HG03575 (cell line): Measurements from ENCODE around the gene DIPK1A.
A peak's percentile ranks its signal among the peaks of the same experiment; 100 is the strongest.

ENCODE experiments used
- ATAC-seq: cut with Tn5 transposase; IDR thresholded peaks from one replicate; pipeline ENCODE4 v1.9.1; 2021; ENCODE audit not compliant: unreplicated experiment, insufficient number of reproducible peaks, low FRiP score; ENCODE audit errors: extremely low read depth

The DIPK1A gene

DNA sequence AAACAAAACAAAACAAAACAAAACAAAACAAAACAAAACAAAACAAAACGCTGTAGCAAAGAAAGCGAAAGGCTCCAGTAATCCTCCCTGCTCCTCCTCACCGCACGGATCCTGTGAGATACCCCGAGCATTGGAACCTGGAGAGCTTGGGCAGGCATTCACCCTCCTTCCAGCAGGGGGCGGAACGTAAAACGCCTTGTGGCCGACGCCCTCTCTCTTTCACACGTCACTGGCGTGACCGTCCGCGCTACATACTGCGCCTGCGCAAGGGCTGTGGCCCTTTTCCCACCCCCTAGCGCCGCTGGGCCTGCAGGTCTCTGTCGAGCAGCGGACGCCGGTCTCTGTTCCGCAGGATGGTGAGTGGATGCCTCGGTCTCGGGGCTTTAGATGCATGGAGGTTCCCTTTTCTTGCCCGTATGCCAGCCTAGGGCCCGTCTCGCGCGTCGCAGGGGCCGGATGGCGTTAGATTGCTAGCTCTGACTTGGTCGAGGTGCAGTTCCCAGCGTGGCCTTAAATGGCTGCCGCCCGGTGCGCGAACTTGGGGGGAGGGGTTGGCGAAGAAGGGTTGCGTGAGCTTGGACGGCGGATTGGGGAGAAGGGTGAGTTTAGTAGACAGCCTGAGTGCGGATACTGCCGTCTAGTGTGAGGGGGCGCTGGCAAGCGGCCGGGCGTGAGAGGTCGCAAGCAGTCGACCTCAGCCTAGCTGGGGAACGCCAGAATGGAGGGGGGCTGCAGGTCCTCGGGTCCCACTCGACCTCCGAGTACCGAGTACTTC is 129.3 kb downstream of the DIPK1A start, which contains the start of gene RPL5:
TSS of gene RPL5 (plus strand) at position 279 of the 775 bp plus-strand sequence. CDS start at position 354, 75 bp downstream.
- peak; percentile 87 for ATAC-seq

DNA sequence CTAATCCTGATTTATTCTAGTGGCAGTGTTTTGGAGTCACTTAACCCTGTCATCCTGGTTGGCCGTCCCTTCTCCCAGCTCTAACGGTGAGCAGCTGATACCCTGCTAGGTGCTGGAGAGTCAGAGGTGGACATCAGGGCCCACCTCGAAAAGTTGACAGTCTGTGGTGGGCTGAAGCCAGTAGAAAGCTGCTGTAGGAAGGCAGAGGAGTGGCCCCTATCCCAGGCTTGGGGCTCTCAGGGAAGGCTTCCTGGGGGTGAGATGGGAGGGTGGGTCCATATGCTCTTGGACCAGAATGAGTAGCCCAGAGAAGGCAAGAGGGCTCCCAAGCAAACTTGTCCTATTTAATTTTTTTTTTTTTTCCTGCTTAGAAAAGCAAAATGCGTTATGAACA is 129.9 kb downstream of the DIPK1A start:
- no peak for ATAC-seq

DNA sequence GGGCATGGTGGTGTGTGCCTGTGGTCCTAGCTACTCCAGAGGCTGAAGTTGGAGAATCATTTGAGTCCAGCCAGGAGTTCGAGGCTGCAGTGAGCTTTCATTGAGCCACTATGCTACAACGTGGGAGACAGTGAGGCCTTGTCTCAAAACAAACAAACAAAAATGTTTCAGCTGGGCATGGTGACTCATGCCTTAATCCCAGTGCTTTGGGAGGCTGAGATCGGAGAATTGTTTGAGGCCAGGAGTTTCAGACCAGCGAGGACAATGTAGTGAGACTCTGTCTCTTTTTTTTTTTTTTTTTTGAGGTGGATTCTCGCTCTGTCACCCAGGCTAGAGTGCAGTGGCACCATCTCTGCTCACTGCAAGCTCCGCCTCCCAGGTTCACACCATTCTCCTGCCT is 134.5 kb downstream of the DIPK1A start:
- ATAC-seq: no peak

DNA sequence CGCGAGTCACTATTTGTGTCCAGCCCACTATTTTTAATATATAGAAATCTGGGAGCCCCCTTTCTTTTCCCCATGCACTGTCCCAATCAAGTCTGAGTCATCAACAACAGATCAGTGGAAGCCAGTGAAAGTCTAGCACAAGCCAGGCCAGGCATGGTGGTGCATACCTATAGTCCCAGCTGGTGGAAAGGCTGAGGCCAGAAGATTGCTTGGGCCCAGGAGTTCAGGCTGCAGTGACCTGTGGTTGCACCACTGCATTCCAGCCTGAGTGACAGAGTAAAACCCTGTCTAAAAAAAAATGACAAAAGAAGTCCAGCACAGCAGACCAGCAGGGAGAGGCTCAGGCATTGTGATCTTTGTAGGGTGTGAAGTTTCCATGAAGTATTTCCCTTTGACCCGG is 138.4 kb downstream of the DIPK1A start:
- no peak for ATAC-seq

DNA sequence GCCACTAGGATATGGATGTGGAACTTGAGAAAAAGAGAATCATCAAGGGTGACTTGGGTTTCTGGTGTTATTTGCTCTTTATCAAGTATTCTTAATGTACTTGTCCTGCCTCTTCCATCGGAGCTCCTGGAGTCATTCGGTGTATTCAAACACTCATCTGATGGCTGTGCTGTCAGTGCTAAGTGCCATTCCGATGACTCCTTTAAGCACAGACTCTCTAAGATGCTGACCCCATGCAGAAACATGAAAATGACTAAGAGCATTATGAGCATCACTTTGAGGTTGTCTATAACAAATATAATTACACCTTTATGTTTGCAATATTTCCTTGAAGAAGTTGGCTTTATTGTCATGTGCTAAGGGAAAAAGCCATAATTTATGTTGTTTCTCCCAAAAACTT is 140.7 kb downstream of the DIPK1A start:
- no peak for ATAC-seq

DNA sequence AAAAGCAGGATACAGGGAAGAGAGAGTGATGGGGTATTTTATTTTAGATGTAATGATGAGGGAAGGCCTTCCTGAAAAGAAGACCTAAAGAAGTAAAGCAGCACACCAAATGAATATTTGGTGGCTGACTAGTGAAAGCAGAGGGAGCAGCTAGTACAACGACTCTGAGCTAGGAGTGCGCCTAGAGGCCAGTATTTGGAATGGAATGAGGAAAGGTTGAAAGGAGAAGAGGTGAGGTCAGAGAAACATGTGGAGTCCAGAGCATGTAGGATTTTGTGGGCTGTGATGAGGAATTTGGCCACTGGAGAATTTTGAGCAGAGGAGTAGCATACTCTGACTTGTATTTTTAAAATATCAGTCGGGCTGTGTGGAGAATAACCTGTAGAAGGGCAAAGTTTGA is 141.2 kb downstream of the DIPK1A start:
- ATAC-seq: no peak

DNA sequence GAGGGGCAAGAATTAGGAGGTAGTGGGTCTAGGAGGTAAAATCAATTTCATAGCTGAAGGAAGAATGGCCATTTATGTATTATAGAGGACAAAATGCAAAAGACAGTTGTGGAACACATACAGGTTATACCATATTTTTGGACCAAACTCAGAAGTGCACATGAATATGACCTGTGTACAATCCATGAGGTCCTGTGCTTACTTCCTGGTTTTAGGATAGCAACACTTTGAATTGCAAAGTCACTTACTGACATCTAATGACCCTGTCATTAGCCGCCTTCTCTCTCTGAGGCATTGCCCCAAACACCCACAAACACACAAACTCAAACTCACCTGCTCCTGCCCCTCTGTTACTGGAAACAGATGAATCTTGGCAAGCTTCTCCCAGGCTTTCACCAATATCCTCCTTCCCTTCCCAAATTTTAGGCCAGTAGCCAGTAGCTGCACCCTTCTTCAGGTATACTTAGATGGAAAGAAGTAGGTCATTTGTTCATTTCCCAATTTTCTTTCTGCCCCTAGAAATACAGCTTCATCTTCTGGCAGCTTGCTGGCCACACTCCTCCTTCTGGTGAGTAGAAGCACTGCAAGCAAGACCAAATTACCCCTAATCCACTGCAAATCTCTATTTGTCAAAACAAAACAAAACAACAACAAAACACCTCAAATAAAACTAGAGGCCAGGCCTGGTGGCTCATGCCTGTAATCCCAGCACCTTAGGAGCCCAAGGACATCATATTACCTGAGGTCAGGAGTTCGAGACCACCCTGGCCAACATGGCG is 143.1 kb downstream of the DIPK1A start:
- ATAC-seq: no peak

DNA sequence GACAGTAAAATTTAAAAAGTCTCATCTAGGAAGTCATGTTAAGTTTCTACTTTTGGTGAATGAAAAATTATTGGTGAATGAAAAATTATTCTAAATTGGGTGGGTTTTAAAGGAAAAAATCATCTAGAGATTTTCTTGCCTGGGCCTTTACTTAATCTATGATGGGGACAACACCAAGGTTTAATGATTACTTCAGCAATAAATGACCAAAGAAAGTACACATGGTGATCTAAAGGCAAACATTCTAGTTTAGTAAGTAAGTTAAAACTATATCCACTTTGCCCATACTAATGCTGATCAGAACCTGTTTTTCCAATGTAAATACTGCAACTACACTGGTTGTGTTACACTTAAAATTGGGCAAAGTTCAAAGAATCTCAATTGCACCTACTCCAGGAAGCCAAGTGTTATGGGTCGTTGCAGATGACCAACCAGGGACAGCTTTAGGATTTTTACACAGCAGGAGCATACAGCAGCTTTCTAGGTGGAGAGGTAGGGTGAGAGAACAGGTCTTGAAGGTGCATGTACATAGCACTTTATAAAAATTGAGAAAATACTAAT is 144.0 kb downstream of the DIPK1A start:
- ATAC-seq: no peak

DNA sequence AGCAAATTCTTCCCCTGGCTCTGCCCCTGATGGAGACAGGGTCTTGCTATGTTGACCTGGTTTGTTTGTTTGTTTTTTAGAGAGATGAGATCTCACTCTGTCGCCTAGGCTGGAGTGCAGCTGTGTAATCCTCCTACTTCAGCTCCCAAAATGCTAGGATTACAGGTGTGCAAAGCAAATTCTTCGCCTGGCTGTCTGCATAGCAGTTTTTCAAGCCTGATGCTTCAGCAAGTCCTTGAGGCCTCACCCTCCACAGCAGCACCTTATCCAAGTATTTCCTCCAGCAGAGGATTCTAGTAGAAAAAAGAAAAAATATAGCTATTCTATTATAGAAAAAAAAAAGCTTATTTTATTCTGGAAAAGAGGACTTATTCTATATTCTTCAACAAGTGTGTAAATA is 144.5 kb downstream of the DIPK1A start:
- ATAC-seq: no peak

DNA sequence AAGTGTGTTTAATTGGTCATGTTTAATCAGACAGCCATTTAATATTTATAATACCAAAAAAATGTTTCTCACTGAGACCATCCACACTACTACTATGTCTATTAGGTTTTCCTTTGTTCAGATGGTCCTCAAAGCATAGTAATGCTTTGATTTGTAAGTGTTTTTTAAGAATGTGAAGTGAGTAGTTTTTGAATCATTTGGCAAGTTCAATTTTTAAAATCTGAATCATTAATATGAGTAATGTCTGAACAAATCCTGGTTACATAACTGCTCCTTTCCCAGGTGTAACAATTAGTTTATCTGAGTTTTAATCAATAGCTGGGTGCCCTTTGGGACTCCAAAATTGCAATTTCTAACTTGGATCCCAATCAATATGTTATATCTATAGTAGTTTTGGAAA is 152.9 kb downstream of the DIPK1A start:
- ATAC-seq: no peak

DNA sequence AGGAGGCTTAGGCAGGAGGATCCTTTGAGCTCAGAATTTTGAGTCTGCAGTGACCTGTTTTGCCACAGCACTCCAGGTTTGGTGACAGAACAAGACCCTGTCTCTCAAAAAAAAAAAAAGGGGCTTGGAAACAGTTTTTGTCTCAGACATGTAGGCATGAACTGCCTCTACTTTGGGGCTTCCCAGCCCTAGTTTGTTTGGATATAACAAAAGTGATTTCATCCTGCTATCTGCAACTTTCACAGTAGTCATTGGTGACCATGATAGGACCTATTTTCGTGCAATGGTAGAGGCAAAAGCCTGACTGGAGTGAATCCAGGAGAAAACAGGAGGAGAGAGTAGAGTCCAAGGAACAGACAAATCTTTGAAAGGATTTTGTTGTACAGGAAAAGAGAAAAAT is 156.0 kb downstream of the DIPK1A start:
- ATAC-seq: no peak

DNA sequence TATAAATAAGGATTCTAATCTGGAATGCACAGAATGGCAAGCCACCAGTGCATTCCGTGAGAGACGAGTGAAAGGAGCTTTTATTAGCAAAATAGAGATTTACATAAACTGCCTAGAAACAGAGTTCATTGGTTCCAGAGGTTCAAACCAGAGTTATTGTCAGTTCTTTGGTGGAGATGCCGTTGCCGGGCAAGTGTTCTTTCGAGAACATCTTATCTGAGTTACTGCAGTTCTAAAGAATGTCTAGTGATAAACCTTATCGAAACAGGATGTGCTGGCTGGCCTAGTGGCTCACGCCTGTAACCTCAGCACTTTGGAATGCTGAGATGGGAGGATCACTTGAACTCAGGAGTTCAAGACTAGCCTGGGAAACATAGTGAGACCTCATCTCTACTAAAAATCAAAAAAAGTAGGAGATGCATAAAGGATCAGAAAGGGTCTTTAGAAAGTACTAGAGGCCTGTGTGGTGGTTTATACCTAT is 156.5 kb downstream of the DIPK1A start:
- no peak for ATAC-seq

DNA sequence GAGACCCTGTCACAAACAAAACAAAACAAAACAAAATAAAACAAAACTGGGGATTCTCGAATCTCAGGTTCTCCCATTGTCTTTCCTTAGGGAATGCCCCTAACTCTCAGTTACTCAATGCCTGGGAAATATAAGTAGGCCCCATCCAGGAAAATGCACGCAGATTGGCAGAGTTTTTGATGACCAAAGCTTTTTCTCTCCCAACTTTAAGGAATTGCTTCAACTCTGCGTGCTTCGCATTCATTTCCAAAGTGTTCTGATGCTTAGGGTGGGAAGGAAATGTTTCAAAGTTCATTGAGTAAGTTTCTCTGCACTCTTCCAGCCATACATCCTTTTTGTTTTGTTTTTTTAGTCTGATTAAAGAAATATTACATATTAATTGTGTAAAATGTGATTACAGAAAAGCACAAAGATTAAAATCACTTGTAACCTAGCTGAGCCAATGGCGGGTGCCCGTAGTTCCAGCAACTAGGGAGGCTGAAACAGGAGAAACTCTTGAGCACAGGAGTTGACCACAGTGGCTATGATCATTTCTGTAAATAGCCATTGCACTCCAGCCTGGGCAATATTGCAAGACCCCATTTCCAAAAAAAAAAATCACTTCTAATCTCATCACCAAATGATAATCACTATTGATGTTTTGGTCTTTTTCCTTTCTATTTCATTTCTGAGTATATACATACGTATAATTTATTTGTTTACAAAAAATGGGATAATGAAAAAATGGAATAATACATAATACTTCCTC is 157.9 kb downstream of the DIPK1A start:
- ATAC-seq: no peak

DNA sequence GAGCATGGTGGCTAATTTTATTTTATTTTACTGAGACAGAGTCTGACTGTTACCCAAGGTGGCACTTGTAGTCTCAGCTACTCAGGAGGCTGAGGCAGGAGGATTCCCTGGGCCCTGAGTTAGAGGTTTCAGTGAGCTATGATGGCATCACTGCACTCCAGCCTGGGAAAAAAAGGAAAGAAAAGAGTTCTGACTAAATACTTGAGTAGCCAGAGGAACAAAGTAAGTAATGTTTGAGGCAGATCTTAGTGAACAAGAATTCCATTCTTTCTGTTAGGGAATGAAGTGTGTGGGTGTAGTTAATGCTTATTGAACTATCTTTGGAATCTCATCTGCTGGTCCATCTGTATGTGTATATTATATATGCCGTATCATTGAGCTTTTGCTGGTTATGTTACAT is 163.3 kb downstream of the DIPK1A start:
- ATAC-seq: no peak

DNA sequence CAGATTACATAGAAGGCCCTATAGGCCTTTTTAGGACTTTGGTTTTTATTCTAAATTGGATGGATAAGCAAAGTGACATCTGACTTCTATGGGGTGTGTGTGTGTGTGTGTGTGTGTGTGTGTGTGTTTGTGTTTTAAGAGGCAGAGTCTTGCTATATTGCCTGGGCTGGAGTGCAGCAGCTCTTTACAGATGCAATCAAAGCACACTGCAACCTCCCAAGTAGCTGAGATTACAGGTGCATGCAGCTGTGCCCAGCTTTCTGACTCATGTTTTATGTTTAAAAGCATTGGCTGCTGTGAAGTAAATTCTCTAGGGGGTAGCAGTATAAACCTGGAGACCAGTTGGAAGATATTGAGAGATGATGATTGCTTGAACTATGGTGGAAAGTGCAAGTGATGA is 164.0 kb downstream of the DIPK1A start:
- ATAC-seq: no peak

DNA sequence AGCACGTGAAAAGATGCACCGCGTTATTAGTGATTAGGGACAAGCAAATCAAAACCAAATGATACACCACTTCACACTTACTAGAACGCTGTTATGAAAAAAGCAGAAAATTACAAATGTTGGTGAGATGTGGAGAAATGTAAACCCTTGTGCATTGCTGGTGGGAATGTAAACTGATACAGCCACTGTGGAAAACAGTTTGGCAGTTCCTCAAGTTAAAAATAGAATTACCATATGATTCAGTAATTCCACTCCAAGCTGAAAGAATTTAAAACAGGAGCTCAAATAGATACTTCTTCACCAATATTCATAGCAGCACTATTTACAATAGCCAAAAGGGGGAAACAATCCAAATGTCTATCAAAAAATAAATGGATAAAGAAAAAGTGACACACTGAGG is 166.1 kb downstream of the DIPK1A start:
- no peak for ATAC-seq

DNA sequence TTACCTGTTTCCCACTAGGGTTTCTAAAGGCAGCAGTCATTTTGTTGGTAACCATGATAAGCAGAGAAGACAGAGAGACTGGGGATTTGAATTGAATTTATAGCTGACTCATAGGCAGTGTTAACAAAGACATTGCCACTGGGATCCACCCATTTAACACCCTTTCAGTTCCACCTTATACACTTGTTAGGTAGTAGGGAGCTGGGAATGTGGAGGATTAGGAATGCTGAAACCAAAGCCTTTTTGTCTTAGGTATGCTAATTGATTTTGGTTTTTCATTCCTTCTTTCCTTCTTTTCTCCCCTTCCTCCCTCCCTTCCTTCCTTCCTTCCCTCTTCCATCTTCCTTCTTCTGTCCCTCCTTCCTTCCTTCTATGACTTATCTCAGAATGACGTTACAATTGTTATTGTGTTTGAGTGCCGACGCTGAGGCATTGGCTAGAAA is 168.9 kb downstream of the DIPK1A start:
- ATAC-seq: no peak
